ENCODE measurements around the gene LY6G5C.

The LY6G5C gene

GRCh38 chr6:31687321-31687720 lies 6.5 kb upstream of the LY6G5C start:
- Histone ChIP-seq H3K79me2 (ENCODE audit: insufficient read depth, low read depth) (no peaks in the 10 kb centered on the region), H3K4me2 (no peak overlapping the region), H3K4me1 (ENCODE audit: low read depth, poor library complexity, severe bottlenecking) (no peaks in the 10 kb centered on the region), H3K9ac (no peak overlapping the region), H3K4me3 (IDR thresholded peaks at IDR 0.05; ENCODE audit: insufficient read depth, low read depth, low read length) (no peak overlapping the region), H4K20me1 (ENCODE audit: insufficient read depth) (no peaks in the 10 kb centered on the region), H3K27me3 (ENCODE audit: insufficient read depth, low read depth) (no peaks in the 10 kb centered on the region), H3K27ac (no peak overlapping the region), H3K36me3 (ENCODE audit: insufficient read depth) (no peaks in the 10 kb centered on the region), H2AFZ (ENCODE audit: low read depth) (no peak overlapping the region)
- no peak for TF ChIP-seq CTCF (conservative IDR thresholded peaks at IDR 0.05; ENCODE audit: low read depth, low read length)

DNA sequence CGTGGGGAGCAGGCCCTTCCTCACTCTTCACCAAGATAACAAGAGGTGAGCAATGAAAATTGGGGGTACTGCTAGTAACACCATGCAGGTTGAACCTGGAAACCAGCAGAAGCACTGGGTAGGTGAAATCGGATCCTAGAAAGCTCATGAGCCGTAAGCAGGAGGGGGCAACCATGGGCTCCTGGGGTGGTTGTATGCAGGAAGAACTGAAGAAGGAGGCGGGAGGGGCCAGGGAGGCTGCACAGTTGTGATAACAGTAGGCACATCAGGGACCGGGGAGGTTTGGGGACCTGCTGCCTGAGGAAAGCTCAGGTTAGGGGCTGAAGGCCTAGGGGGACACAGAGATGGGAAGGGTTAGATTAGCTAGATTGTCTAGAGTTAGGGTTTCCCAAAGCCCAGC lies 5.6 kb upstream of the LY6G5C start:
- Histone ChIP-seq H3K9ac (no peak overlapping the region), H3K4me2 (no peak overlapping the region), H3K27me3 (ENCODE audit: insufficient read depth, low read depth) (no peaks in the 10 kb centered on the region), H3K27ac (no peak overlapping the region), H3K36me3 (ENCODE audit: insufficient read depth) (no peaks in the 10 kb centered on the region), H2AFZ (ENCODE audit: low read depth) (no peak overlapping the region), H3K79me2 (ENCODE audit: insufficient read depth, low read depth) (no peaks in the 10 kb centered on the region), H4K20me1 (ENCODE audit: insufficient read depth) (no peaks in the 10 kb centered on the region), H3K4me3 (IDR thresholded peaks at IDR 0.05; ENCODE audit: insufficient read depth, low read depth, low read length) (no peak overlapping the region), H3K4me1 (ENCODE audit: low read depth, poor library complexity, severe bottlenecking) (peaks cover 1% of the 10 kb centered on the region)
- TF ChIP-seq CTCF (conservative IDR thresholded peaks at IDR 0.05; ENCODE audit: low read depth, low read length), result no peak

- peaks cover 24% of the 10 kb centered on the region for H3K4me1 ChIP-seq (ENCODE audit: low read depth, poor library complexity, severe bottlenecking)
- TF ChIP-seq CTCF (conservative IDR thresholded peaks at IDR 0.05; ENCODE audit: low read depth, low read length), result no peak
- H3K9ac ChIP-seq, result no peak overlapping the region
- H2AFZ ChIP-seq (ENCODE audit: low read depth), result no peak overlapping the region
- no peak overlapping the region for H3K27ac ChIP-seq
- no peaks in the 10 kb centered on the region for H3K27me3 ChIP-seq (ENCODE audit: insufficient read depth, low read depth)
- no peak overlapping the region for H3K4me2 ChIP-seq
- no peaks in the 10 kb centered on the region for H4K20me1 ChIP-seq (ENCODE audit: insufficient read depth)
- H3K36me3 ChIP-seq (ENCODE audit: insufficient read depth), result no peaks in the 10 kb centered on the region
- no peaks in the 10 kb centered on the region for H3K79me2 ChIP-seq (ENCODE audit: insufficient read depth, low read depth)
- H3K4me3 ChIP-seq (IDR thresholded peaks at IDR 0.05; ENCODE audit: insufficient read depth, low read depth, low read length), result no peak overlapping the region
These were observed 2.7 kb upstream of the LY6G5C start for GRCh38 chr6:31683591-31683990.

GRCh38 chr6:31681135-31681671 lies 336 bp upstream of the LY6G5C start:
- no peak overlapping the region for H3K9ac ChIP-seq
- no peak overlapping the region for H3K27ac ChIP-seq
- no peaks in the 10 kb centered on the region for H3K36me3 ChIP-seq (ENCODE audit: insufficient read depth)
- no peak for TF ChIP-seq CTCF (conservative IDR thresholded peaks at IDR 0.05; ENCODE audit: low read depth, low read length)
- H2AFZ ChIP-seq (ENCODE audit: low read depth), result no peak overlapping the region
- no peak overlapping the region; the same call in 1 of the 2 replicates for H3K4me2 ChIP-seq
- H3K27me3 ChIP-seq (ENCODE audit: insufficient read depth, low read depth), result no peaks in the 10 kb centered on the region
- no peak overlapping the region for H3K4me3 ChIP-seq (IDR thresholded peaks at IDR 0.05; ENCODE audit: insufficient read depth, low read depth, low read length)
- H3K79me2 ChIP-seq (ENCODE audit: insufficient read depth, low read depth), result no peaks in the 10 kb centered on the region
- H4K20me1 ChIP-seq (ENCODE audit: insufficient read depth), result no peaks in the 10 kb centered on the region
- peaks cover 48% of the 10 kb centered on the region for H3K4me1 ChIP-seq (ENCODE audit: low read depth, poor library complexity, severe bottlenecking)
